Tibial nerve (tissue), 4 donors: Measurements from ENCODE around the gene UBE2C. TPM values are rescaled to one million over a fixed set of nuclear protein-coding genes. Genes with fewer than 3 reads are reported as not detected.
A peak's percentile ranks its signal among the peaks of the same experiment; 100 is the strongest.

ENCODE experiments used
- DNase-seq, 2 donors: peaks; one replicate each; pipeline ENCODE4 v3.0.0-alpha.2; 2019; ENCODE audit warnings: low spot score in 2 of 2
- H3K27ac ChIP-seq, 4 donors: fragments of 200-600 bp; sonication (generic) in 3 of 4; one replicate each; pipeline ENCODE4 v1.5.1; 2017 to 2019; ENCODE audit warnings: mild to moderate bottlenecking in 1 of 4
- H3K27me3 ChIP-seq, 2 donors: fragments of 200-600 bp; sonication (generic) in 1 of 2; one replicate each; pipeline versions ENCODE4 v1.5.1 to v1.6.0; 2017 to 2019
- H3K36me3 ChIP-seq, 3 donors: fragments of 200-600 bp; sonication (generic); one replicate each; pipeline ENCODE4 v1.5.1; 2018 to 2019
- H3K4me1 ChIP-seq, 4 donors: fragments of 200-600 bp; sonication (generic) in 3 of 4; one replicate each; pipeline ENCODE4 v1.5.1; 2017 to 2019
- H3K4me3 ChIP-seq, 4 donors: fragments of 200-600 bp; sonication (generic) in 3 of 4; one replicate each; pipeline ENCODE4 v1.5.1; 2017 to 2019; ENCODE audit warnings: mild to moderate bottlenecking in 1 of 4, moderate library complexity in 1 of 4
- H3K9me3 ChIP-seq, 4 donors: fragments of 200-600 bp; sonication (generic) in 3 of 4; one replicate each; pipeline ENCODE4 v1.5.1; 2017 to 2019
- EP300 ChIP-seq, 2 donors: sonication (generic); formaldehyde crosslinking; IDR thresholded peaks; one replicate each; pipeline ENCODE4 v1.6.1; 2017; ENCODE audit warnings: antibody characterized with exemption in 2 of 2, mild to moderate bottlenecking in 1 of 2
- POLR2A ChIP-seq, 2 donors: fragments of 450-650 bp; IDR thresholded peaks; one replicate each; pipeline ENCODE4 v1.6.1; 2017; ENCODE audit warnings: antibody characterized with exemption in 2 of 2, mild to moderate bottlenecking in 2 of 2, moderate library complexity in 2 of 2
- WGBS, 2 donors: methylation state at CpG; one replicate each; pipeline ENCODE4 v1.1.5; 2018; 5-methylcytosine and 5-hydroxymethylcytosine counted together
- total RNA-seq, 4 donors: library from RNA; depleted of rRNA; stranded (reverse); fragments of >200 nt; gene quantifications; one replicate each; pipeline ENCODE4 v1.1.0, GENCODE V29; 2016
- TF ChIP-seq, protein P1 (sequence below), 5 experiments: fragments of 200-600 bp in 3 of 5; fragments of 450-650 bp in 2 of 5; sonication (generic) in 3 of 5; IDR thresholded peaks; one replicate each; pipeline ENCODE4 v1.5.1; 2016 to 2019; ENCODE audit warnings: antibody characterized with exemption in 5 of 5, mild to moderate bottlenecking in 3 of 5, moderate library complexity in 2 of 5

UBE2C gene
- total RNA-seq, 4 donors from 2014 or later: 0.78 to 6.9 (median 1.5) TPM; not detected in 1

DNA sequence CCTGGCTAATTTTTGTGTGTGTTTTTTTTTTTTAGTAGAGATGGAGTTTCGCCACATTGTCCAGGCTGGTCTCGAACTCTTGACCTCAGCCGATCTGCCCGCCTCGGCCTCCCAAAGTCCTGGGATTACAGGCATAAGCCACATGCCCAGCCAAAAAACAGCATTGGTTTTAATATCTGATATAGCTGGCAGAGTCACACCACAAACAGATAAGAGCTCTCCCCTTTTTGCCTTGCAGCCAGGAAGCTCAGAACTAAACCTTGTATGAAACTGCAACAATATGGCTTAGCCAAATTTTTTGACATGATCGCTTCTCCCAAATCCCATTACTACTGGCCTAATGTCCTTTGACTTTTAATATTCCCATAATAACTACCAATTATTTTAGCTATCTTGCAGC, 39.9 kb downstream of the UBE2C start:
- 95 to 96% methylated on average over 6 of the region's 6 CpGs for WGBS, 2 donors

DNA sequence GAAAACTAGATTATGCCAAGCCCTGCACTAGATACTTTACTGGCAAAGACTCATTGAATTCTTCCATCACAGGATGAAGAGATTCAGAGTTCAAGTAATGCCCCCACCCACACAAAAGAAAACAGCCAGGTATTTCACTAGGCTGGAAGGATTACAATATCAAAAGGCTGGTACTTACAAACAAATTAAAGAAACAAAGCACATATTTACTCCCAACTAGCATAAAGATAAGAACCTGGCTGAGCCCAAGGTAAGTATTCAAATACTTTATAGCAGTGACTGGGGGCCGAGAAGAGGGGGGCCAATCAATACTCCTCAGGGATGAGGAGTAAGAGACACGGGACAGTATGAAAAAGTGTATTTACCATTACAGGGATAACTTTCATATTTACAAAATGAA, 41.0 kb downstream of the UBE2C start:
- DNase-seq: no peak
- 74 to 76% methylated on average over 2 of the region's 2 CpGs for WGBS, 2 donors
- no peak overlapping the region for H3K27ac ChIP-seq
- H3K9me3 ChIP-seq: no peaks in the 10 kb centered on the region
- peaks cover 0 to 61% (median under 1%) of the 10 kb centered on the region in 3 donors for H3K36me3 ChIP-seq
- no peak overlapping the region for H3K4me3 ChIP-seq
- H3K4me1 ChIP-seq: peaks cover 0 to 48% (median 23%) of the 10 kb centered on the region in 4 donors
- TF ChIP-seq, protein P1, sequence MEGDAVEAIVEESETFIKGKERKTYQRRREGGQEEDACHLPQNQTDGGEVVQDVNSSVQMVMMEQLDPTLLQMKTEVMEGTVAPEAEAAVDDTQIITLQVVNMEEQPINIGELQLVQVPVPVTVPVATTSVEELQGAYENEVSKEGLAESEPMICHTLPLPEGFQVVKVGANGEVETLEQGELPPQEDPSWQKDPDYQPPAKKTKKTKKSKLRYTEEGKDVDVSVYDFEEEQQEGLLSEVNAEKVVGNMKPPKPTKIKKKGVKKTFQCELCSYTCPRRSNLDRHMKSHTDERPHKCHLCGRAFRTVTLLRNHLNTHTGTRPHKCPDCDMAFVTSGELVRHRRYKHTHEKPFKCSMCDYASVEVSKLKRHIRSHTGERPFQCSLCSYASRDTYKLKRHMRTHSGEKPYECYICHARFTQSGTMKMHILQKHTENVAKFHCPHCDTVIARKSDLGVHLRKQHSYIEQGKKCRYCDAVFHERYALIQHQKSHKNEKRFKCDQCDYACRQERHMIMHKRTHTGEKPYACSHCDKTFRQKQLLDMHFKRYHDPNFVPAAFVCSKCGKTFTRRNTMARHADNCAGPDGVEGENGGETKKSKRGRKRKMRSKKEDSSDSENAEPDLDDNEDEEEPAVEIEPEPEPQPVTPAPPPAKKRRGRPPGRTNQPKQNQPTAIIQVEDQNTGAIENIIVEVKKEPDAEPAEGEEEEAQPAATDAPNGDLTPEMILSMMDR (IDR thresholded peaks at IDR 0.05): no peak
- TF ChIP-seq EP300 (IDR thresholded peaks at IDR 0.05): no peak
- TF ChIP-seq POLR2A (IDR thresholded peaks at IDR 0.05): no peak
- no peaks in the 10 kb centered on the region for H3K27me3 ChIP-seq

More for the DNA sequence above, 39.9 kb downstream of the UBE2C start:
- DNase-seq: no peak
- H3K9me3 ChIP-seq: no peaks in the 10 kb centered on the region
- TF ChIP-seq, protein P1 (IDR thresholded peaks at IDR 0.05): no peak
- TF ChIP-seq POLR2A (IDR thresholded peaks at IDR 0.05) (no peak), EP300 (IDR thresholded peaks at IDR 0.05) (no peak)
- no peak overlapping the region for H3K4me3 ChIP-seq
- H3K36me3 ChIP-seq: peaks cover 0 to 72% (median 9%) of the 10 kb centered on the region in 3 donors
- no peaks in the 10 kb centered on the region for H3K27me3 ChIP-seq
- H3K27ac ChIP-seq: no peak overlapping the region
- peaks cover 0 to 39% (median 19%) of the 10 kb centered on the region in 4 donors for H3K4me1 ChIP-seq

DNA sequence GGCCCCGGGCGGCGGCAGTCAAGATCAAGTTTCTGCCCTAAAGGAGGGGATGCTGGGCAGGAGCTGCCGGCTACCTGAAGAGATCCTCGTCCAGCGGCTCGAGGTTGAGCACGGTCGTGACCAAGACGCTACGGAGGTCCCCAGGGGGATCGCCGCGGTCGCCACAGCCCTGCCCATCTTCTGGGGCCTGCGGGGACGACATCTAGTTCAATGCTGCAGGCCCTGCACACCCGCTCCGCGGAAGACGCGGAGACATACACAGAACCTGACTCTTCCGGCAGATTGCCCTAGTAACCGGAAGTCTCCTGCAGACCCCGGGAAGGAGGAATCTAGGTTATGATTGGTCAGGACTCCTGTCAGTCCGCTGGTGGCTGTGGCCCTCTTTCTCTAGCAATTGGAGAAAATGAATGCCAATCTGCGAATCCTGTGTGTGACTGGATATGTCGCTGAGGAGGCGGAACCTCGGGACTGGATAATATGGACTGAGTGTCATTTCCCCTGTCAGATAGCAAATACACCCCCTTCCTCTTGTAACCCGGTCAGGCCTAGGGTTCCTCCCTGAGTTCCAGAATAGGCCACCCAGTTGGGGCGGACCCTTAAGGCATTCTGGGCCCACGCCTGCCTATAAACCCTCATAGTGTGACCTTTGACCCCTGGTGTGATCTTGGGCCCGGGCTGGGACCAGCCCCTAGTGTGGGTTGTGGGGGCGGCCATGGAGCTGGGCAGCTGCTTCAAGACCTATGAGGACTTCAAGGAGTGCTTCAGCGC, 44.9 kb downstream of the UBE2C start, which contains the start of the genes ACOT8 and ZSWIM3:
Gene ACOT8 (minus strand): TSS at position 279 of the 768 bp plus-strand sequence. CDS start 77 bp downstream, at position 202.
Gene ZSWIM3 (plus strand): TSS at position 501 of the 768 bp plus-strand sequence. CDS start 212 bp downstream, at position 713.
- peaks cover 0 to 51% (median 23%) of the 10 kb centered on the region in 4 donors for H3K4me1 ChIP-seq
- H3K4me3 ChIP-seq: peak within 1 kb of the TSS; percentile 66 to 99 (median 88)
- H3K27ac ChIP-seq: peak within 1 kb of the TSS; percentile 37 to 87 (median 82)
- peaks cover 0 to 29% (median 0%) of the 10 kb centered on the region in 3 donors for H3K36me3 ChIP-seq
- TF ChIP-seq, protein P1 (IDR thresholded peaks at IDR 0.05): peak in 1 of 5 experiments; percentile 29
- TF ChIP-seq POLR2A (IDR thresholded peaks at IDR 0.05) (peak; percentile 36 to 79), EP300 (IDR thresholded peaks at IDR 0.05) (peak in 1 of 2 donors; percentile 80)
- no peaks in the 10 kb centered on the region for H3K27me3 ChIP-seq
- WGBS, 2 donors: 0% methylated on average over 23 to 35 of the region's 36 CpGs
- no peaks in the 10 kb centered on the region for H3K9me3 ChIP-seq
- DNase-seq: peak; percentile 91 to 100

DNA sequence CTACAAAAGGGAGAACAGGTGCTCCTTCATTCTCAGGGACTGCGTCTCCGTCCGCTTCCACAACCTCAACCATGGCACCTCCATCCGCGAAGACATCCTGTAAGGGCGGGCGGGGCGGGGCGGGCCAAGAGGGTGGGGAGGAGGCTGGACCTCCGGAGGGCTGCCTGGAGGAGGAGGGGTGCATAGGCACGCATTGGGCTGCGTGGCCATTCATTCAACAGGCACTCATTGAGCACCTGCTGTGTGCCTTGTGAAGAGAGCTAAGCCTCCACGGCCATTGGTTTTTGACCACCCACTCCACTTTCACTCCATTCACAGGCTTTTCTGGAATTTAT, 45.4 kb downstream of the UBE2C start:
- H3K36me3 ChIP-seq: peaks cover 0 to 24% (median 0%) of the 10 kb centered on the region in 3 donors
- H3K27me3 ChIP-seq: no peaks in the 10 kb centered on the region
- H3K4me1 ChIP-seq: peaks cover 0 to 51% (median 23%) of the 10 kb centered on the region in 4 donors
- peak overlapping the region; percentile 66 to 99 (median 88) for H3K4me3 ChIP-seq
- H3K9me3 ChIP-seq: no peaks in the 10 kb centered on the region
- no peak for DNase-seq
- WGBS, 2 donors: 4 to 6% methylated on average over 9 to 12 of the region's 13 CpGs
- TF ChIP-seq POLR2A (IDR thresholded peaks at IDR 0.05): no peak
- TF ChIP-seq EP300 (IDR thresholded peaks at IDR 0.05): no peak
- H3K27ac ChIP-seq: peak overlapping the region in 3 of 4 donors; percentile 81 to 87 (median 83)

DNA sequence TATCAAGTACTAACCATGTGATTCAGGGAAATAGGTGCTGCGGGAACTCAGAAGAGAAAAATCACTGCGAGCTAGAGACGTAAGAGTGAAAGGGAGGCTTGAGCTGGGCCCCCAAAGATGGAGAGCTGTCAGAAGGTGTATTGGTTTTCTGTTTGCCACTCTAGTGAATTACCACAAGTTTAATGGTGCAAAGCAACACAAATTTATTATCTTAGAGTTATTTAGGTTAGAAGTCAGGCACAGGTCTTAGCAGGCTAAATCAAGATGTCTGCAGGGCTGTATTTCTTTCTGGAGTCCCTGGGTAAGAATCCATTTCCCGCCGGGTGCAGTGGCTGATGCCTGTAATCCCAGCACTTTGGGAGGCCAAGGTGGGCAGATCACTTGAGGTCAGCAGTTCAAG, 47.5 kb downstream of the UBE2C start:
- H3K27ac ChIP-seq: no peak overlapping the region
- 93 to 94% methylated on average over 5 of the region's 5 CpGs for WGBS, 2 donors
- DNase-seq: no peak
- H3K4me1 ChIP-seq: peaks cover 0 to 35% (median 20%) of the 10 kb centered on the region in 4 donors
- H3K9me3 ChIP-seq: no peaks in the 10 kb centered on the region
- no peaks in the 10 kb centered on the region for H3K27me3 ChIP-seq
- peaks cover 0 to 6% (median 0%) of the 10 kb centered on the region in 3 donors for H3K36me3 ChIP-seq
- H3K4me3 ChIP-seq: no peak overlapping the region
- TF ChIP-seq, protein P1 (IDR thresholded peaks at IDR 0.05): no peak
- TF ChIP-seq POLR2A (IDR thresholded peaks at IDR 0.05): no peak
- no peak for TF ChIP-seq EP300 (IDR thresholded peaks at IDR 0.05)
